Measurements from ENCODE around the gene DCLK2. TPM values are rescaled to one million over a fixed set of nuclear protein-coding genes. Genes with fewer than 3 reads are reported as not detected.

DCLK2 gene
- total RNA-seq, 6 donors from 2014 or later: 2.1 to 16.8 (median 3.3) TPM

- H3K4me1 ChIP-seq: peaks cover 0 to 15% (median 6%) of the 10 kb centered on the region in 4 donors
- H3K4me3 ChIP-seq: no peak overlapping the region
- ATAC-seq (ENCODE audit: low FRiP score in 2 of 2) (no peak), DNase-seq (no peak)
- no peaks in the 10 kb centered on the region for H3K9me3 ChIP-seq
- 41 to 42% methylated on average over 1 of the region's 1 CpG for WGBS, 2 donors
- H3K27me3 ChIP-seq: no peaks in the 10 kb centered on the region
- TF ChIP-seq POLR2AphosphoS5 (IDR thresholded peaks at IDR 0.05): no peak
- TF ChIP-seq, protein P1, sequence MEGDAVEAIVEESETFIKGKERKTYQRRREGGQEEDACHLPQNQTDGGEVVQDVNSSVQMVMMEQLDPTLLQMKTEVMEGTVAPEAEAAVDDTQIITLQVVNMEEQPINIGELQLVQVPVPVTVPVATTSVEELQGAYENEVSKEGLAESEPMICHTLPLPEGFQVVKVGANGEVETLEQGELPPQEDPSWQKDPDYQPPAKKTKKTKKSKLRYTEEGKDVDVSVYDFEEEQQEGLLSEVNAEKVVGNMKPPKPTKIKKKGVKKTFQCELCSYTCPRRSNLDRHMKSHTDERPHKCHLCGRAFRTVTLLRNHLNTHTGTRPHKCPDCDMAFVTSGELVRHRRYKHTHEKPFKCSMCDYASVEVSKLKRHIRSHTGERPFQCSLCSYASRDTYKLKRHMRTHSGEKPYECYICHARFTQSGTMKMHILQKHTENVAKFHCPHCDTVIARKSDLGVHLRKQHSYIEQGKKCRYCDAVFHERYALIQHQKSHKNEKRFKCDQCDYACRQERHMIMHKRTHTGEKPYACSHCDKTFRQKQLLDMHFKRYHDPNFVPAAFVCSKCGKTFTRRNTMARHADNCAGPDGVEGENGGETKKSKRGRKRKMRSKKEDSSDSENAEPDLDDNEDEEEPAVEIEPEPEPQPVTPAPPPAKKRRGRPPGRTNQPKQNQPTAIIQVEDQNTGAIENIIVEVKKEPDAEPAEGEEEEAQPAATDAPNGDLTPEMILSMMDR (IDR thresholded peaks at IDR 0.05): no peak
- TF ChIP-seq EP300 (IDR thresholded peaks at IDR 0.05): no peak
- no peak for TF ChIP-seq POLR2A (IDR thresholded peaks at IDR 0.05)
- peak overlapping the region; percentile 6 to 82 (median 26) for H3K27ac ChIP-seq
- H3K36me3 ChIP-seq: no peaks in the 10 kb centered on the region
These were observed 95.2 kb downstream of the DCLK2 start for GRCh38 chr4:150173432-150173861.

DNA sequence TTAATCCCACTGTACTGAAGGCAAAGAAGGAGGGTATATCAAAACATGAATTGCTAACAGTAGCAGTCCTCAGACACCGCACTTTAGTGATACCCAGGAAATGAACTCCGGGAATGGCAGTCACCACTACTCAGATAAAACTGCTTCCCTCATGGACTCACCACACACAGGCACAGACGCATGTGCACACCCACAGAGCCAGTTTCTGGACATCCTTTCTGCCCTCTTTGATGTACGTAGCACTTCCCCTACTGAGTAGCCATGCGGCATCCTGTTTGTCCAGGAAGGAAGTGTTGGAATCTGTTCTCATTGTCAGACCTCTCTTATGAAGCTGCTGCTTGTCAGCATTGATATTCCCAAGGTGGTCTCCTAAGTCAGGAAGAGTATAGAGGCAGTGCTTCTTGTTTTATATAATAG is 95.7 kb downstream of the DCLK2 start:
- no peak for TF ChIP-seq EP300 (IDR thresholded peaks at IDR 0.05)
- peak; percentile 58 to 74 for TF ChIP-seq POLR2AphosphoS5 (IDR thresholded peaks at IDR 0.05)
- Histone ChIP-seq H3K27me3 (no peaks in the 10 kb centered on the region), H3K36me3 (no peaks in the 10 kb centered on the region), H3K27ac (peak overlapping the region; percentile 34 to 82 (median 54)), H3K9me3 (no peaks in the 10 kb centered on the region), H3K4me3 (no peak overlapping the region), H3K4me1 (peaks cover 0 to 15% (median 6%) of the 10 kb centered on the region in 4 donors)
- ATAC-seq (ENCODE audit: low FRiP score in 2 of 2) (peak in 1 of 2 donors; percentile 71), DNase-seq (no peak)
- 49 to 80% methylated on average over 5 of the region's 5 CpGs for WGBS, 2 donors

GRCh38 chr4:150176547-150176946 is 98.3 kb downstream of the DCLK2 start:
- no peak for DNase-seq
- WGBS, 2 donors: 50 to 80% methylated on average over 1 of the region's 1 CpG
- peak in 1 of 2 donors; percentile 47 for ATAC-seq (ENCODE audit: low FRiP score in 2 of 2)
- TF ChIP-seq POLR2A (IDR thresholded peaks at IDR 0.05) (no peak), EP300 (IDR thresholded peaks at IDR 0.05) (no peak), POLR2AphosphoS5 (IDR thresholded peaks at IDR 0.05) (no peak)
- TF ChIP-seq, protein P1 (IDR thresholded peaks at IDR 0.05): no peak
- Histone ChIP-seq H3K4me3 (no peak overlapping the region), H3K27ac (no peak overlapping the region), H3K36me3 (no peaks in the 10 kb centered on the region), H3K27me3 (no peaks in the 10 kb centered on the region), H3K4me1 (peaks cover 0 to 15% (median 6%) of the 10 kb centered on the region in 4 donors), H3K9me3 (no peaks in the 10 kb centered on the region)

DNA sequence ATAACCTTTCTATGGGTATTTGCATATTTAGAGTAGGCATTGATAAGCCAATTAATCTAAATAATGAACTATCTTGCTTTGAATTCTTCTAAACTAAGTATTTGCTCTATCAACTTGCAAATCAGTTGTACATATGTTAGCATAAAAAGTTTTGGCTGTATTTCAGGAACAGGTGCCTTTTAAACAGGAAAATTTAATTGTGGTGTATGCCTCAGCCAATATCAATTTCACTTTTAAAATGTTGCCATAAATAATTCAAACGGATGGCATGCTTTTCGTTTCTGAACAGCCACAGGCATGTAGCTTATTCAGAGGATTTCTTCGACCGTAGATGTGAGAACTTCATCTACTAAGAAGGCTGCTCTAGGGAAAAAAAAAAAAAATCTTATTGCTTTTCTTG is 99.9 kb downstream of the DCLK2 start:
- Histone ChIP-seq H3K4me1 (peaks cover 0 to 12% (median 5%) of the 10 kb centered on the region in 4 donors), H3K27me3 (no peaks in the 10 kb centered on the region), H3K9me3 (no peaks in the 10 kb centered on the region), H3K4me3 (no peak overlapping the region), H3K27ac (no peak overlapping the region), H3K36me3 (no peaks in the 10 kb centered on the region)
- ATAC-seq (ENCODE audit: low FRiP score in 2 of 2) (no peak), DNase-seq (no peak)
- 64 to 67% methylated on average over 4 of the region's 4 CpGs for WGBS, 2 donors
- TF ChIP-seq POLR2AphosphoS5 (IDR thresholded peaks at IDR 0.05) (no peak), EP300 (IDR thresholded peaks at IDR 0.05) (no peak)
- TF ChIP-seq, protein P1 (IDR thresholded peaks at IDR 0.05): no peak

DNA sequence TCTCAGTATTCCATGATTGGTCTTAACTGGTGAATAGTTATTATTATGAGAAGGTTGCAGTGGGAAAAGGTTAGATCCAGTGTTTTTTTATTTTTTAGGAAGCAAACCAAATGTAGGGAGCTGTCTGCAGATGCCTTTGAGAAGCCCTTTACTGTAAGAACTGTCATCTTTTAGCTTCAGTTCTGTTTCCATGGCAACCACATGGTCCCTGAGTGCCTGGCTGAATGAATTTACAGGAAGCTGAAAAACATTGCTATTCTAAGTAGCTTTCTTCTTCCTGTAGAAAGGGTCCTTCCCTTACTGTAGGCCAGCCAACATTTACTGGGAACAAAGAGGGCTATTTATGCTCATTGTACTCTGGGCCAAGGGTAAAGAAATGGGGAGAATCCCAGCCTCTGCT is 103.3 kb downstream of the DCLK2 start:
- no peaks in the 10 kb centered on the region for H3K9me3 ChIP-seq
- no peaks in the 10 kb centered on the region for H3K27me3 ChIP-seq
- peaks cover 0 to 4% (median 2%) of the 10 kb centered on the region in 4 donors for H3K4me1 ChIP-seq
- ATAC-seq (ENCODE audit: low FRiP score in 2 of 2): no peak
- H3K4me3 ChIP-seq: no peak overlapping the region
- TF ChIP-seq EP300 (IDR thresholded peaks at IDR 0.05): no peak
- no peak for TF ChIP-seq POLR2A (IDR thresholded peaks at IDR 0.05)
- no peak for TF ChIP-seq POLR2AphosphoS5 (IDR thresholded peaks at IDR 0.05)
- TF ChIP-seq, protein P1 (IDR thresholded peaks at IDR 0.05): no peak
- H3K36me3 ChIP-seq: no peaks in the 10 kb centered on the region
- DNase-seq: no peak
- no peak overlapping the region for H3K27ac ChIP-seq

Measured in upper lobe of left lung (tissue), 6 donors.